Lung microvascular endothelial cell (primary cell): ENCODE data around the gene FAM78A. TPM values are rescaled to one million over a fixed set of nuclear protein-coding genes. Genes with fewer than 3 reads are reported as not detected.
"Not testable (repeated sequence)": the region's sequence is repeated elsewhere in the genome, so short reads cannot be mapped to it uniquely, and the experiment has no call there.

Source experiments
- DNase-seq, 2 donors: peaks; one replicate each; pipeline versions ENCODE4 v3.0.0 to v3.0.0-alpha.2; 2010; ENCODE audit warnings: low read depth in 2 of 2
- total RNA-seq: library from RNA; depleted of rRNA; stranded (reverse); fragments of >200 nt; gene quantifications from 2 replicates; pipeline ENCODE4 v1.2.1, GENCODE V29; 2014

Gene FAM78A
- total RNA-seq, 1 donor from 2014 or later: 3.8 TPM

GRCh38 chr9:131266266-131267229, 9.8 kb downstream of the FAM78A start:
- no peak for DNase-seq

DNA sequence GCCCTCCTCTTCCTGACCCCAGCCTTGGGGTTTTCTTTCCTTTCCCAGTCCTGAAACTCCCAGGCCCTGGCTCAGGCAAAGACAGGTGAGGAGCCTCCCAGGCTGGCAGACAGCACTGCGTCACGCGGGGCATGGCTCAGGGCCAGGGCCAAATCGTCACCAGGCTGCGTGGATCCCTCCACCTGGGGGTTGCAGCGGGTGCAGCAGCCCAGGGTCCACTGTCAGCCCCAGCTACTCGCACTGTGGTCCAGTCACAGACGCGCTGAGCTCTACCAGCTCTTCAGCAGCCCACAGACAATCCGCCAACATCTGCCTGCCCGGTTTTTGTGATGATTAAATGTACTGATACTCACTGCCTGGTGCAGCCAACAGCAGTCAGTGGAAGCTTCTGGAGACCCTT, 12.1 kb downstream of the FAM78A start:
- DNase-seq: no peak

- DNase-seq: no peak
Measured at GRCh38 chr9:131263701-131264100, 12.6 kb downstream of the FAM78A start.

DNA sequence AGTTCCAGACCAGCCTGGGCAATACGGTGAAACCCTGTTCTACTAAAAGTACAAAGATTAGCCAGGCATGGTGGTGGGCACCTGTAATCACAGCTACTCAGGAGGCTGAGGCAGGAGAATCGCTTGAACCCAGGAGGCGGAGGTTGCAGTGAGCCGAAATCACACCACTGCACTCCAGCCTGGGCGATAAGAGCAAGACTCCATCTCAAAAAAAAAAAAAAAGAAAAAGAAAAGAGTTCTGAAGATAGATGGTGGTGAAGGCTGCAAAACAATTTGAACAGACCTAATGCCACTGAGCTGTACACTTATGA, 13.3 kb downstream of the FAM78A start:
- DNase-seq: not testable (repeated sequence)

- DNase-seq: no peak
Measured at GRCh38 chr9:131262327-131263032, 13.8 kb downstream of the FAM78A start.

- no peak for DNase-seq
Measured at GRCh38 chr9:131260751-131261452, 15.4 kb downstream of the FAM78A start.

- no peak for DNase-seq
Measured at GRCh38 chr9:131259916-131260597, 16.3 kb downstream of the FAM78A start.

DNA sequence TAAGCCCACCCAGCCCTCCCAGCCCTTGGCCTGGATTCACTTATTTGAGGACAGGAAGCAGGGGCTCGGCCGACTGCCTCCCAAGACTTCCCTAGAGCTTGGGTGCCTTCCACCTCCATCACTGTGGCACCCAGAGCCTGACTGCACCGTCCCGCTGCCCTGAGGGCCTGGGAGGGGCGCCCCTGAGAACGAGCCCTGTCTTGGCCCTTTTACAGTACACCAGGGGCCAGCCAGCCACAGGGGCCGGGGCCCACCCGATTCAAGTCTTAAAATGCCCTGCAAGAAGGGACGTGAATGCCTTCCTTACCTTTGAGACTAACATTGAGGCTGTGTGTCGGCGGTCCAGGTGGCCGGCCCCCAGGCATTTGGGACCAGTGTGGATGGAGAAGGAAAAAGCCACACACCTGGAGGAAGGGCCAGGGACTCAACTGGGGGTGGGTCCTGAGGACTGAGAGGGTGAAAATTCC, 16.8 kb downstream of the FAM78A start:
- no peak for DNase-seq

- no peak for DNase-seq
Measured at GRCh38 chr9:131258698-131259431, 17.4 kb downstream of the FAM78A start.

GRCh38 chr9:131258186-131258585, 18.1 kb downstream of the FAM78A start:
- no peak for DNase-seq

GRCh38 chr9:131257266-131258025, 18.9 kb downstream of the FAM78A start:
- DNase-seq: no peak

DNA sequence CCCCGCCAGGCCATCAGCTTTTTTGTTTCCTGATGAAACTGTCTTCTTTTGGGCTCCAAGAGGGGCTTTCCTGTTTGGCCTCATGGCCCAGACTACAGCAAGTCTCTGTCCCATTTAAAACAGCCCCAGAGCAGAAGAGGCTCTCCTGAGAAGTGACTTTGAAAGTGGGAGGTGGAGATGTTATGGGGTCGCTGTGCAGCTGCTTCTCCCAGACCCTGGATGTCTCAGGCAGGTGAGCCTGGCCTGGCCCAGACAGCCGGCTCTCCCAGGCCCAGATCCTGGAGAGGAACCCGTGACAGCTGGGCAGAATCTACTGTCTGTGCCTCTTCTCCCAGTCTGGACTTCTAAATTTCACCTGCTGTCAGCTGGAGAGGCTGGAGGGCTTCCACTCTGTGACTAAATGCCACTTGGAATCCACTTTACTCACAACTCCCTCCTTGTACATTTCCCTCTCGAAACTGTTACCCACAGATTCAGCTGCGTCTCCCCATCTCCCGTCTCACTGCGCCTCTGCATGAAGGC, 20.6 kb downstream of the FAM78A start:
- DNase-seq: no peak

- no peak for DNase-seq
Measured at GRCh38 chr9:131254626-131255025, 21.7 kb downstream of the FAM78A start.

GRCh38 chr9:131253891-131254491, 22.3 kb downstream of the FAM78A start:
- no peak for DNase-seq

DNA sequence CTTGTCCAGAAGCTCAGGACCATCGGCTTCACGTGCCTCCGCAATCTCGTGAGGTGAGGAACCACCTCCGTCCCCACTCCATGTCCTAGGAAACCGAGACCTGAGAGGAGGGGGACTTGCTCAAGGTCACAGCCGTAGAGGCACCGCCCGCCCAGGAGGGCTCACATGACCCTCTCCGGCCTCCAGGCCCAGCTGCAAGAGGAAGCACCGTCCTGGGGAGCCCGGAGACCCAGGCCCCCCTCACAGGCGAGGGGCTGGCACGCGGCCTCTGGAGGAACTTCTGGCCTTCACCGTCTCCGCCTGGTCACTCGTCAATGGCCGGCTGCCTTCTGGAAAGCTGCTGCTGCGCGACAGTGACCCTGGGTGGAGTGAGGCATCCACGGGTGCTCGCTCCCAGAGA, 24.2 kb downstream of the FAM78A start:
- no peak for DNase-seq

- DNase-seq: no peak
Measured at GRCh38 chr9:131246618-131247017, 29.7 kb downstream of the FAM78A start.

- not testable (repeated sequence) for DNase-seq
Measured at GRCh38 chr9:131244331-131244730, 32.0 kb downstream of the FAM78A start.

DNA sequence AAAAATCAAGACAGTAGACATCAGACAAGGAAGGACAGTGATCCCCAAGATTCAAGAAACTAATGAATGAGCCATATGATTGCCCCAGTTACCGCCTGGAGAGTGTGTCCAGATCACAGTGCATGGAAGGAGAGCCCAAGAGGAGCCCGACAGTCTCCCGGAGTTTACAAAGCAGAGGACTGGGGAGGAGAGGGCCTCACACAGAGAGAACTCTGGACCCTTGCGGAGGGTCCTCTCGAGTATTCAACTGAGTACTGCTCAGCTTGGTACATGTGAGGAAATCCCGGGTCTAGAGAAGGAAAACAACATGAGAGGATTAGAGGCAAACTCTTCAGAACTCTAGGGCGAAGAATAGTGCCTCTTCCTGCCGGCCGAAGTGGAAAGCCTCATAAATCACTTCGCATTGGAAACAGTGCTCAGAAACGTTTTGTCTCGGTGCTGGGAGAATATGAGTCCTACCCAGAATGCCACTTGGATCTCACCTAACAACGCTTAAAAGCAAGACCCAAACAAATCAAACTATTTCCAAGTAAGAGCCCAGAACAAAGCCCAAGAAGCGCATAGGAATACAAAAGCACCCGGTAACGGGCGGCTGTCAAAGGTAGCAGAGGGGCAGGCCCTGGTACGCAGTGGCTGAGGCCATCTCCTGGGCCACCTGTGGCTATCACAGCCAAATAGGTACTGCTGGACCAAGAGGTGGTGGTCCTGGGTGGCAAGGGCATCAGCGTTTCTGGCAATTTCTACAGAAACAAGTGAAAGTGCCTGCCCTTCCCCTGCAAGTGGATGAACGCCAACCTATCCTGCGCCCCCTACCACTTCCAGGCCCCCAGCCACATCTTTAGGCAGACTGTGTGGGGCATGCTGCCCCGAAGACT, 36.0 kb downstream of the FAM78A start:
- DNase-seq: no peak
